Gastrocnemius medialis (tissue), 4 donors: ENCODE results near the gene CACNA1D. TPM values are rescaled to one million over a fixed set of nuclear protein-coding genes. Genes with fewer than 3 reads are reported as not detected.

Experiments
- ATAC-seq, 2 donors: fragments of 150-250 bp; one replicate each; pipeline ENCODE4 v1.9.1; 2016
- DNase-seq, 2 donors: peaks; one replicate each; pipeline ENCODE4 v3.0.0-alpha.2; 2019
- H3K27ac ChIP-seq, 4 donors: fragments of 200-600 bp; sonication (generic); 1 replicate in 1 of 4; 2 replicates in 3 of 4; pipeline ENCODE4 v1.5.1; 2016 to 2018; ENCODE audit warnings: mild to moderate bottlenecking in 2 of 4, moderate library complexity in 1 of 4
- H3K27me3 ChIP-seq, 3 donors: fragments of 200-600 bp; sonication (generic) in 2 of 3; 1 replicate in 1 of 3; 2 replicates in 2 of 3; pipeline versions ENCODE4 v1.5.1 to v1.6.0; 2016 to 2019; ENCODE audit warnings: mild to moderate bottlenecking in 1 of 3, moderate library complexity in 1 of 3
- H3K36me3 ChIP-seq, 2 donors: fragments of 200-600 bp; sonication (generic) in 1 of 2; one replicate each; pipeline ENCODE4 v1.5.1; 2017 to 2018
- H3K4me1 ChIP-seq, 2 donors: fragments of 200-600 bp; sonication (generic) in 1 of 2; one replicate each; pipeline ENCODE4 v1.5.1; 2016 to 2017; ENCODE audit warnings: mild to moderate bottlenecking in 2 of 2
- H3K4me3 ChIP-seq, 4 donors: fragments of 200-600 bp; sonication (generic) in 3 of 4; 1 replicate in 1 of 4; 2 replicates in 3 of 4; pipeline ENCODE4 v1.5.1; 2016 to 2019; ENCODE audit warnings: mild to moderate bottlenecking in 2 of 4
- H3K9me3 ChIP-seq, 3 donors: fragments of 200-600 bp; sonication (generic) in 2 of 3; 1 replicate in 1 of 3; 2 replicates in 2 of 3; pipeline ENCODE4 v1.5.1; 2016 to 2019
- CTCF ChIP-seq, 5 experiments: fragments of 450-650 bp in 3 of 5; fragments of 200-600 bp in 2 of 5; sonication (generic) in 2 of 5; IDR thresholded peaks in 4 of 5; conservative IDR thresholded peaks in 1 of 5; 1 replicate in 4 of 5; 2 replicates in 1 of 5; pipeline ENCODE4 v1.5.1; 2016 to 2019; ENCODE audit warnings: antibody characterized with exemption in 5 of 5, mild to moderate bottlenecking in 3 of 5, moderate library complexity in 3 of 5
- POLR2A ChIP-seq, 2 donors: fragments of 450-650 bp; IDR thresholded peaks; one replicate each; pipeline ENCODE4 v1.6.1; 2017; ENCODE audit warnings: antibody characterized with exemption in 2 of 2, mild to moderate bottlenecking in 2 of 2, moderate library complexity in 2 of 2
- in situ Hi-C, 4 donors: fragments of 200-750 bp; cut with MboI; loops; one replicate each; pipeline versions ENCODE4 v1.15.0 to v1.8.0; 2017; ENCODE audit warnings: low sequenced_read_pairs in 4 of 4
- intact Hi-C: fragments of 100-400 bp; cut with DNase I; formaldehyde crosslinking; loops from one replicate; pipeline ENCODE4 v1.15.1; 2023; ENCODE audit warnings: low total_unique reads
- total RNA-seq, 4 donors: library from RNA; depleted of rRNA; stranded (reverse); fragments of >200 nt; gene quantifications; one replicate each; pipeline versions ENCODE4 v1.1.0 to v1.2.3, GENCODE V29; 2016

CACNA1D gene
- total RNA-seq, 4 donors from 2014 or later: 0.18 to 0.34 TPM; not detected in 2

GRCh38 chr3:53673722-53674350 lies 179.4 kb downstream of the CACNA1D start:
- no peak overlapping the region for H3K27ac ChIP-seq
- ATAC-seq (no peak), DNase-seq (no peak)
- no peak for TF ChIP-seq POLR2A (IDR thresholded peaks at IDR 0.05)
- no peak for TF ChIP-seq CTCF (IDR thresholded peaks at IDR 0.05 in 4 of 5, conservative IDR thresholded peaks at IDR 0.05 in 1 of 5)
- no peaks in the 10 kb centered on the region for H3K9me3 ChIP-seq
- no peaks in the 10 kb centered on the region for H3K27me3 ChIP-seq
- intact Hi-C loops (no loop called here), in situ Hi-C loops (no loop called here)
- no peak overlapping the region for H3K4me3 ChIP-seq
- H3K4me1 ChIP-seq: no peaks in the 10 kb centered on the region
- no peaks in the 10 kb centered on the region for H3K36me3 ChIP-seq

GRCh38 chr3:53674582-53674981 lies 180.2 kb downstream of the CACNA1D start:
- no peak for ATAC-seq
- H3K27me3 ChIP-seq: no peaks in the 10 kb centered on the region

GRCh38 chr3:53675022-53675697 lies 180.7 kb downstream of the CACNA1D start:
- ATAC-seq (no peak), DNase-seq (no peak)
- Histone ChIP-seq H3K4me3 (no peak overlapping the region), H3K27ac (no peak overlapping the region), H3K27me3 (no peaks in the 10 kb centered on the region), H3K4me1 (peaks cover 3 to 6% of the 10 kb centered on the region in 2 donors), H3K9me3 (no peaks in the 10 kb centered on the region), H3K36me3 (no peaks in the 10 kb centered on the region)
- in situ Hi-C loops (no loop called here), intact Hi-C loops (no loop called here)
- no peak for TF ChIP-seq POLR2A (IDR thresholded peaks at IDR 0.05)
- TF ChIP-seq CTCF (IDR thresholded peaks at IDR 0.05 in 4 of 5, conservative IDR thresholded peaks at IDR 0.05 in 1 of 5): no peak

More at GRCh38 chr3:53674582-53674981, 180.2 kb downstream of the CACNA1D start:
- Histone ChIP-seq H3K4me1 (peaks cover 0 to under 1% of the 10 kb centered on the region in 2 donors), H3K4me3 (no peak overlapping the region), H3K27ac (no peak overlapping the region), H3K36me3 (no peaks in the 10 kb centered on the region), H3K9me3 (no peaks in the 10 kb centered on the region)
- intact Hi-C loops (no loop called here), in situ Hi-C loops (no loop called here)
- TF ChIP-seq CTCF (IDR thresholded peaks at IDR 0.05 in 4 of 5, conservative IDR thresholded peaks at IDR 0.05 in 1 of 5) (no peak), POLR2A (IDR thresholded peaks at IDR 0.05) (no peak)
- DNase-seq: no peak

- Histone ChIP-seq H3K27ac (no peak overlapping the region), H3K36me3 (no peaks in the 10 kb centered on the region), H3K4me3 (no peak overlapping the region), H3K9me3 (no peaks in the 10 kb centered on the region), H3K27me3 (no peaks in the 10 kb centered on the region), H3K4me1 (peaks cover 5 to 8% of the 10 kb centered on the region in 2 donors)
- in situ Hi-C loops: no loop called here
- intact Hi-C loops: no loop called here
- ATAC-seq: no peak
- no peak for TF ChIP-seq POLR2A (IDR thresholded peaks at IDR 0.05)
- no peak for TF ChIP-seq CTCF (IDR thresholded peaks at IDR 0.05 in 4 of 5, conservative IDR thresholded peaks at IDR 0.05 in 1 of 5)
- DNase-seq: no peak
Observed at GRCh38 chr3:53675942-53676341, 181.5 kb downstream of the CACNA1D start.
